GM18909 (cell line): ENCODE data around the gene SMTNL1.

Experiments
- ATAC-seq: cut with Tn5 transposase; IDR thresholded peaks from one replicate; pipeline ENCODE4 v1.9.1; 2021; ENCODE audit warnings: mild to moderate bottlenecking; ENCODE audit not compliant: unreplicated experiment, poor library complexity

The SMTNL1 gene, protein sequence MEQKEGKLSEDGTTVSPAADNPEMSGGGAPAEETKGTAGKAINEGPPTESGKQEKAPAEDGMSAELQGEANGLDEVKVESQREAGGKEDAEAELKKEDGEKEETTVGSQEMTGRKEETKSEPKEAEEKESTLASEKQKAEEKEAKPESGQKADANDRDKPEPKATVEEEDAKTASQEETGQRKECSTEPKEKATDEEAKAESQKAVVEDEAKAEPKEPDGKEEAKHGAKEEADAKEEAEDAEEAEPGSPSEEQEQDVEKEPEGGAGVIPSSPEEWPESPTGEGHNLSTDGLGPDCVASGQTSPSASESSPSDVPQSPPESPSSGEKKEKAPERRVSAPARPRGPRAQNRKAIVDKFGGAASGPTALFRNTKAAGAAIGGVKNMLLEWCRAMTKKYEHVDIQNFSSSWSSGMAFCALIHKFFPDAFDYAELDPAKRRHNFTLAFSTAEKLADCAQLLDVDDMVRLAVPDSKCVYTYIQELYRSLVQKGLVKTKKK

DNA sequence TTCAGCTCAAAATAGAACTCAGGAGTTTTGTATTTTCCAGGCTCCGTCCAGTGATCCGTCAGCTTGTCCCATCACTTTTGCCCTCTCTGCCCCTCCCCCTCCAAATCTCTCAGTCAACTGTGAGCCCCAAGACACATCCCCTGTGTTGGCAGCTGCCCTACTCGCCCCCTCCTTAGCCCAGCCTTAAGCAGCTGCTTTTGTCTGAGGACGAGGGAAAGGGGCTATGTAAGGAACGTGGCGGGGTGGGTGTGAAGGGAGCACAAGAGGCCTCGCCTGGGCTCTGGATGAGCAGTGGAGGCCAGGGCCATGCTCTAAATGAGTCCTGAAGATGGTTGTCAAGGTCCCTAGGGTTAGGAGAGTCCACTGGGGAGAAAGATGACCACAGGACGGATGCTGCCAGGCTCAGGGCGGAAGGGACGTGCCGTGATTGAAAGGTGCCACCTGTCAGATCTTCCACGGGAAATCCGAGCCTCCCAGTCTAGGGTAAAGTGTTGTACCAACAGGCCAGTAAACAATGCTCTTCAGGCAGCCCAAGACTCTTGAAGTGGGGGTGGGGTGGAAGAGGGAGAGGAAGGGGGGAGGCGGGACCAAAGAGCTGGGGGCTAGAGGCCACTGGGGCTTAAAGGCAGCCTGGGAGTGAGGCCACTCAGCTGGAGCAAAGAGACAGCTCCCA is at the start of gene SMTNL1:
Gene SMTNL1 (plus strand): TSS at position 649 of the 673 bp plus-strand sequence. CDS start 5,048 bp downstream, outside the sequence.
- no peak for ATAC-seq

DNA sequence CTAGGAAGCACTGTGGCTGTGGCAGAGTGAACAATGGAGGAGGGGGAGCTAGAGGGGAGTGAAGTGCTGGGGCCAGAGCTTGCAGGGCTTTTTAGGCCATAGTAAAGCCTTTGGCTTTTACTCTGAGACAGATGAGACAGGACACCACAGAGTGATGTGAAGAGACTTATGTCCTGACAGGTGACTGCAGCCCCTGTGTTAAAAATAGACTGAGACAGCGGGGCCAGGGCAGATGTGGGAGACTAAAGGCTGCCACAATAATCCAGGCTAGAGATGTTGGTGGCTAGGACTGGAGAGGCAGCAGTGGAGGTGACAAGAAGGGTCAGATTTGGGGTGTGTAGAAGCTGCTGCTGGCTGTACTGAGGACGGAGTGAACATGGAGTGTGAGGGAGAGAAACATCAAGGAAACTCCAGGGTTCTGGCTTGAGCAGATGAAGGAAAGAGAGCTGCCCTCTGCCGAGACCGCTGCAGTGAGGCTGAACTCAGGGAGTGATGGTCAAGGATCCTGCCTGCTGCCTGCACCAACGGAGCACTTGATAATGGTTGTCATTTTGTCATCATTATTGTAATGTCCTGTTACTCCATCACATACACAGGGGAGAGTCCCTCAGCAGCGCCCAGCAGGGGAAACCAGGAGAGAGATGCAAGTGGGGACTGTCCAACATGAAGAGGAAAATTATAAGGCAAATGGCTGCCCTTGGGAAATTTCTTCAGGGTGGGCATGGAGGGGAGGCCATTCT is 49.3 kb upstream of the SMTNL1 start:
- ATAC-seq, result no peak

GRCh38 chr11:57490456-57491248 is 46.7 kb upstream of the SMTNL1 start:
- ATAC-seq, result no peak

DNA sequence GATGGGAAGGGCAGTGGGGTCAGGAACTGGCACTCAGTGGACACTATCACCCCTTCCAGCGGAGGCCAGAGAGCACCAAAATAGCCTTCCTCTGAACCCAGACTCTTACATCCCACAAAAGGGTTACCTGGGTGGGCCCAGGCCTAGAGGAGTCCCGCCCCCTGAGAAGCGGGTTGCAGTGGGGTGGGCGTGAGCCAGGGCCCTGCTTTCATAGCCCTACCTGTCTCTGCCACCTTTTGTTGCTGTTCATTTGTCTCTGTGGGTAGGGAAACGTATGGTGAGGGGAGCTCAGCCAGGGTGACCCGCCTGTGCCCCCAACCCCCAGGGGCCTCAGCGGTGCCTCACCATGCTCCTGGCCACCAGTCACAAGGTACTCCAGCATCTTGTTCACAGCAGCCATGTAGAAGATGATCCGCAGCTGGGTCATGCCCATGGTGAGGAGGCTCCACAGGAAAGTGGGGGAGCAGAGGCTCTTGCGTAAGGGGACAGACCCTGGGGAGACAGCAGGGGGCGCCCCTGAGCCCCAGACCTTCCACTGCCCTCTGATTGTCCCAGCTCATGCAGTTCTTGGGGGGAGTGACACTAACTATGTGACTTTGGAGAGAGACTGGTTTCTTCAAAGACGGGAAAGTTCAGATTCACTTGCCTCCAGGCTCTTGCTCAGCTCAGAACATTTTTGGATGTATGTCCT is 45.9 kb upstream of the SMTNL1 start:
- ATAC-seq, result peak; percentile 41

DNA sequence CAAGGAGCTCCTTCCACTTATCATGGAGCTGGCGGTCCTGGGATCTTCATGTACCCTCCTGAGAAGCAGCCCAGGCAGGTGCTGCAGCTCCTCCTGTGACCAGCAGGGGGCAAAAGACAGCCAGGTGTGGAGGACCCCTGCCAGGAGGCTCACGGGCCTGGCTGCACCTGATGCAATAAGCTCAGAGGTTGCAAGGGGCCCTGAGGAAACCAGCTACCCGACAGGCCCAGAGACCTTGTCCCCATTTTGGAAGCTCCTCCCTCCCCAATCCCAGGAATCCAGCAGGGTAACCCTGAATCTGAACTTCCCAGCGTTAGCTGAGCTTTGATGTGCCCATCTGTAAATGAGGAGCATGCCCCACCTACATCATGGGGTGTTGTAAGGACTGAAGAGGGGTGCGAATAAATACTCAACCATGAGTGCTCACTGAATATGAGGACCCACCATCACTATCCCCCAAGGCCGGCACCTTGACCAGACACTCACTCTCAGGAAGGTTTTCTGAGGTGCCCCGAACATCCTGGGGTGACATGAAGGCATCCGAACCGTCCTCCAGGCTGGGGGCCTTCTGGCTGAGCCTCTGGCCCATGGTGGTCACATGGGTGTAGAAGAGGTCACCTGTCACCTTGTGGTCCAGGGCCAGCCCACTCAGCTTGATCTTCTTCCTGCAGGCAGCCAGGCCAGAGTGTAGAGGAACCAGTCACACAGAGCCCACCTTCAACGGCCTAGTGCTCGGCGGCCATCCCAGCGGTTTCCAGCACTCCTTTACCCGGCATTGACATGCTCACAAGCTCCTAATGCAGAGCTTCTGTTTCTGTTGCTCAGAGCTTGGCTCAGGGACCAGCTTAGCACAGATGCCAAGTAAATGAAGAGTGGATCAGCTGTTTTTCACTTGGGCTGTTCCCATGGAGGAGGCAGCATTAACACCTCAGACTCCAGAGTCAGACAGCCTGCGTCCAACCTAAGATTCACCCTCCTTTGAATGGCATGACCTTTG is 43.6 kb upstream of the SMTNL1 start:
- peak; percentile 76 for ATAC-seq

- no peak for ATAC-seq
Observed at GRCh38 chr11:57496109-57496820, 41.1 kb upstream of the SMTNL1 start.

GRCh38 chr11:57497303-57498247 is 39.8 kb upstream of the SMTNL1 start:
- no peak for ATAC-seq

GRCh38 chr11:57498540-57498939 is 38.9 kb upstream of the SMTNL1 start:
- no peak for ATAC-seq

GRCh38 chr11:57499413-57499982 is 37.9 kb upstream of the SMTNL1 start:
- ATAC-seq, result peak; percentile 100

DNA sequence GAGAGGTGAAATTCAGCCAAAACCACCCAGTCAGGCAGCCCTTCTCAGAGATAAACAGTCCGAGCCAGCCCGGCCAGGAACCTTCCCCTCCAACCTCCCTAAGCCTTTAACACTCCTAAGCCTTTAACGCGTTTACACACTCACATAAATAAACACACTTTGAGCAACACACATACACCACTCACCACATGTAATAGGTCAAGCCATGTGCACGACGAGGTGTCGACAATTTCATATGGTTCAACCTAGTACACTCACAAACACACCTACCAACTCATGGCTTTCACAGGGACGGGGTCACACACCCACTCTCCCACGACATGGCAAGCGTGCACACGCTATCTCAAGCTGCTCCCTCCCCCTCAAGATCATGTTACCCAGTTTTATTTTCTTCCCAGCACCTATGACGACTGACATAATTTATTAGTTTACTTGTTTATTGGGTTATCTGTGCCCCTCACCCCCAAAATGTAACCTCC is 37.4 kb upstream of the SMTNL1 start:
- ATAC-seq, result peak; percentile 6

DNA sequence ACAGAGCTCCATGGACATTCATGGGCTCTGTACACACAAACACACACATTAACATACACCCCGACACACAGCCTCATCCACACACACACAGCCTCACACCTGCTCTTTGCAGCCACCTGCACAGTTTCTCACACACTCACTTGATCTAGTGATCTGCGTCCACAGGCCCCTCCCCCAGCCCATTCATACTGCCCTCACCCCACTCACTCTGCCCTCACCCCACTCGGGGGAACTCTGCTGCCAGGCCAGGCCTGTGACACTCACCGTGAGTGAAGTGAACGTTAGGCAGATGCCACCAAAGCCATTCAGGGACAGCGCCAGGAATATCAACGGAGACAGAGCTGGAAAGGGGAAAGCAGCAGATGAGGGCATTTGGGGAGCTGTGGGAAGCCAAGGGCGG is 36.9 kb upstream of the SMTNL1 start:
- ATAC-seq, result no peak

- no peak for ATAC-seq
Observed at GRCh38 chr11:57500926-57501325, 36.5 kb upstream of the SMTNL1 start.

- ATAC-seq, result no peak
Observed at GRCh38 chr11:57501953-57502352, 35.4 kb upstream of the SMTNL1 start.

DNA sequence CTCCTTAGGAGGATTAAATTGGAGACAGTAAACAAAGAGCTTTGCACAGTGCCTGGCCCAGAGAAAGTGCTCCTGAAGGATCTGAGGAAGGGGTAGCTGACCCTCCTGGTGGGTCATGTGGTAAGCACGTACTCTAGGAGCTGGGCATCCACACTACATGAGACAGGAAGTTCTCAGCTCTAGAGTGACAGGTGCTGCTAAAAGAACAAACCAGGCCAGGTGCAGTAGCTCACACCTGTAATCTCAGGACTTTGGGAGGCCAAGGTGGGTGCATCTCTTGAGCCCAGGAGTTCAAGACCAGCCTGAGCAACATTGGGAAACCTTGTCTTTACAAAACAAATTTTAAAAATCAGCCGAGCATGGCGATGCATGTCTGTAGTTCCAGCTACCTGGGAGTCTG is 35.0 kb upstream of the SMTNL1 start:
- no peak for ATAC-seq

- no peak for ATAC-seq
Observed at GRCh38 chr11:57502870-57503269, 34.5 kb upstream of the SMTNL1 start.

- no peak for ATAC-seq
Observed at GRCh38 chr11:57504511-57504910, 32.9 kb upstream of the SMTNL1 start.
